DMS153 (cell line): Measurements from ENCODE around the gene AUTS2.

ENCODE experiments used
- DNase-seq: peaks from one replicate; lab custom pipeline; 2025; lab: John Stamatoyannopoulos, UW

Gene AUTS2

GRCh38 chr7:70384891-70385290, 786.6 kb downstream of the AUTS2 start:
- DNase-seq: no peak

- DNase-seq: no peak
Measured at GRCh38 chr7:70387217-70387616, 788.9 kb downstream of the AUTS2 start.

- DNase-seq: no peak
Measured at GRCh38 chr7:70389531-70390151, 791.4 kb downstream of the AUTS2 start.

GRCh38 chr7:70390251-70390650, 792.0 kb downstream of the AUTS2 start:
- no peak for DNase-seq

GRCh38 chr7:70392256-70392876, 794.1 kb downstream of the AUTS2 start:
- no peak for DNase-seq

- no peak for DNase-seq
Measured at GRCh38 chr7:70392877-70393435, 794.7 kb downstream of the AUTS2 start.

- no peak for DNase-seq
Measured at GRCh38 chr7:70393956-70394355, 795.7 kb downstream of the AUTS2 start.

- DNase-seq: no peak
Measured at GRCh38 chr7:70400829-70401380, 802.6 kb downstream of the AUTS2 start.

GRCh38 chr7:70402069-70402468, 803.8 kb downstream of the AUTS2 start:
- no peak for DNase-seq

GRCh38 chr7:70405241-70405640, 807.0 kb downstream of the AUTS2 start:
- DNase-seq: no peak

- DNase-seq: no peak
Measured at GRCh38 chr7:70406186-70406949, 808.1 kb downstream of the AUTS2 start.

GRCh38 chr7:70406950-70407209, 808.6 kb downstream of the AUTS2 start:
- DNase-seq: no peak

- DNase-seq: no peak
Measured at GRCh38 chr7:70408477-70408876, 810.2 kb downstream of the AUTS2 start.

GRCh38 chr7:70408891-70409290, 810.6 kb downstream of the AUTS2 start:
- DNase-seq: no peak

GRCh38 chr7:70410134-70410750, 812.0 kb downstream of the AUTS2 start:
- no peak for DNase-seq

- DNase-seq: no peak
Measured at GRCh38 chr7:70414368-70414767, 816.1 kb downstream of the AUTS2 start.

GRCh38 chr7:70415179-70415972, 817.1 kb downstream of the AUTS2 start:
- DNase-seq: no peak

- DNase-seq: no peak
Measured at GRCh38 chr7:70416347-70416985, 818.2 kb downstream of the AUTS2 start.

GRCh38 chr7:70416986-70417655, 818.8 kb downstream of the AUTS2 start:
- DNase-seq: no peak

- no peak for DNase-seq
Measured at GRCh38 chr7:70419526-70420380, 821.5 kb downstream of the AUTS2 start.
